ENCODE measurements around the gene HSF5. TPM values are rescaled to one million over a fixed set of nuclear protein-coding genes. Genes with fewer than 3 reads are reported as not detected.

Gene HSF5
- total RNA-seq, 1 donor from 2014 or later: 5.5 TPM

GRCh38 chr17:58377661-58378060 lies 110.5 kb downstream of the HSF5 start:
- ChIA-PET POLR2A (no interaction called here), CTCF (no interaction called here)
- peaks cover 12% of the 10 kb centered on the region for H3K4me1 Mint-ChIP-seq
- intact Hi-C loops (cut with micrococcal nuclease): no loop called here
- H3K36me3 Mint-ChIP-seq (ENCODE audit: low read depth): no peaks in the 10 kb centered on the region
- no peak for DNase-seq
- H3K27ac Mint-ChIP-seq: no peak overlapping the region
- no peaks in the 10 kb centered on the region for H3K27me3 Mint-ChIP-seq
- ATAC-seq (ENCODE audit: low read depth): no peak
- TF ChIP-seq CTCF (IDR thresholded peaks at IDR 0.05): no peak
- no peaks in the 10 kb centered on the region for H3K9me3 Mint-ChIP-seq
- no peak overlapping the region for H3K4me3 Mint-ChIP-seq

- no peak for TF ChIP-seq CTCF (IDR thresholded peaks at IDR 0.05)
- Mint-ChIP-seq H3K27me3 (no peaks in the 10 kb centered on the region), H3K9me3 (no peaks in the 10 kb centered on the region), H3K36me3 (ENCODE audit: low read depth) (no peaks in the 10 kb centered on the region), H3K4me3 (no peak overlapping the region), H3K4me1 (peaks cover 8% of the 10 kb centered on the region), H3K27ac (no peak overlapping the region)
- ChIA-PET POLR2A (interaction anchor here (0.5 to 1.4 kb wide), 3 partner anchors 13 to 33 kb away, joined by 3 to 4 read pairs (median 3); no protein-coding TSS in a partner anchor), CTCF (no interaction called here)
- intact Hi-C loops (cut with micrococcal nuclease): no loop called here
- ATAC-seq (ENCODE audit: low read depth): no peak
- DNase-seq: no peak
Measured at GRCh38 chr17:58377093-58377601, 111.1 kb downstream of the HSF5 start.

GRCh38 chr17:58376472-58377000 lies 111.7 kb downstream of the HSF5 start:
- H3K4me3 Mint-ChIP-seq: no peak overlapping the region
- ChIA-PET CTCF (interaction anchor here (0.6 kb wide), 1 partner anchor 59 kb away, joined by 3 read pairs; no protein-coding TSS in a partner anchor), POLR2A (interaction anchor here (0.5 to 1.4 kb wide), 3 partner anchors 12 to 32 kb away, joined by 3 to 4 read pairs (median 3); no protein-coding TSS in a partner anchor)
- TF ChIP-seq CTCF (IDR thresholded peaks at IDR 0.05): no peak
- no peaks in the 10 kb centered on the region for H3K9me3 Mint-ChIP-seq
- H3K27me3 Mint-ChIP-seq: no peaks in the 10 kb centered on the region
- DNase-seq: no peak
- peaks cover 9% of the 10 kb centered on the region for H3K4me1 Mint-ChIP-seq
- H3K36me3 Mint-ChIP-seq (ENCODE audit: low read depth): no peaks in the 10 kb centered on the region
- peak; percentile 18 for ATAC-seq (ENCODE audit: low read depth)
- intact Hi-C loops (cut with micrococcal nuclease): no loop called here
- H3K27ac Mint-ChIP-seq: no peak overlapping the region

GRCh38 chr17:58375811-58376210 lies 112.4 kb downstream of the HSF5 start:
- no peak for ATAC-seq (ENCODE audit: low read depth)
- no peak overlapping the region for H3K27ac Mint-ChIP-seq

More at GRCh38 chr17:58375811-58376210, 112.4 kb downstream of the HSF5 start:
- H3K4me3 Mint-ChIP-seq: no peak overlapping the region
- H3K9me3 Mint-ChIP-seq: no peaks in the 10 kb centered on the region
- peaks cover 16% of the 10 kb centered on the region for H3K4me1 Mint-ChIP-seq
- ChIA-PET POLR2A (interaction anchor here (1.4 kb wide), 1 partner anchor 32 kb away, joined by 3 read pairs; no protein-coding TSS in a partner anchor), CTCF (interaction anchor here (0.6 kb wide), 1 partner anchor 58 kb away, joined by 3 read pairs; no protein-coding TSS in a partner anchor)
- DNase-seq: no peak
- no peak for TF ChIP-seq CTCF (IDR thresholded peaks at IDR 0.05)
- H3K36me3 Mint-ChIP-seq (ENCODE audit: low read depth): no peaks in the 10 kb centered on the region
- intact Hi-C loops (cut with micrococcal nuclease): loop anchor here (1.0 kb wide), 1 partner anchor 59 kb away; no protein-coding TSS in a partner anchor
- no peaks in the 10 kb centered on the region for H3K27me3 Mint-ChIP-seq
